HG02759 (cell line): ENCODE measurements around the gene ZMIZ2.

ENCODE experiments used
- ATAC-seq: cut with Tn5 transposase; IDR thresholded peaks from one replicate; pipeline ENCODE4 v1.9.1; 2021; ENCODE audit warnings: mild to moderate bottlenecking, moderate library complexity; ENCODE audit not compliant: unreplicated experiment

ZMIZ2 gene

GRCh38 chr7:44755698-44756627 lies 7.3 kb downstream of the ZMIZ2 start:
- no peak for ATAC-seq

- ATAC-seq = no peak
Measured at GRCh38 chr7:44756904-44757303, 8.3 kb downstream of the ZMIZ2 start.

- no peak for ATAC-seq
Measured at GRCh38 chr7:44757311-44757710, 8.7 kb downstream of the ZMIZ2 start.

GRCh38 chr7:44757739-44758138 lies 9.1 kb downstream of the ZMIZ2 start:
- ATAC-seq = no peak

- ATAC-seq = no peak
Measured at GRCh38 chr7:44759246-44759645, 10.6 kb downstream of the ZMIZ2 start.

GRCh38 chr7:44760034-44760580 lies 11.5 kb downstream of the ZMIZ2 start:
- ATAC-seq = no peak

GRCh38 chr7:44761207-44762161 lies 12.8 kb downstream of the ZMIZ2 start:
- no peak for ATAC-seq

- ATAC-seq = no peak
Measured at GRCh38 chr7:44762300-44762699, 13.7 kb downstream of the ZMIZ2 start.

- ATAC-seq = no peak
Measured at GRCh38 chr7:44762726-44763522, 14.3 kb downstream of the ZMIZ2 start.

GRCh38 chr7:44764081-44764480 lies 15.4 kb downstream of the ZMIZ2 start:
- ATAC-seq = no peak

- no peak for ATAC-seq
Measured at GRCh38 chr7:44764665-44765578, 16.3 kb downstream of the ZMIZ2 start.

GRCh38 chr7:44765579-44766415 lies 17.1 kb downstream of the ZMIZ2 start:
- ATAC-seq = no peak

- no peak for ATAC-seq
Measured at GRCh38 chr7:44766416-44766801, 17.8 kb downstream of the ZMIZ2 start.

- no peak for ATAC-seq
Measured at GRCh38 chr7:44767134-44767911, 18.7 kb downstream of the ZMIZ2 start.

GRCh38 chr7:44767912-44768627 lies 19.4 kb downstream of the ZMIZ2 start:
- peak; percentile 57 for ATAC-seq

- no peak for ATAC-seq
Measured at GRCh38 chr7:44768628-44769371, 20.2 kb downstream of the ZMIZ2 start.
